Gastroesophageal sphincter (tissue), 4 donors: Measurements from ENCODE around the gene DMTF1. TPM values are rescaled to one million over a fixed set of nuclear protein-coding genes. Genes with fewer than 3 reads are reported as not detected.
"Not testable (repeated sequence)": the region's sequence is repeated elsewhere in the genome, so short reads cannot be mapped to it uniquely, and the experiment has no call there.

Experiments used
- ATAC-seq: fragments of 150-250 bp; one replicate; pipeline ENCODE4 v1.9.1; 2016; ENCODE audit warnings: mild to moderate bottlenecking, moderate library complexity
- H3K27ac ChIP-seq, 4 donors: fragments of 200-600 bp; sonication (generic) in 3 of 4; 1 replicate in 3 of 4; 2 replicates in 1 of 4; pipeline ENCODE4 v1.5.1; 2016 to 2019
- H3K27me3 ChIP-seq: fragments of 200-600 bp; sonication (generic); one replicate; pipeline ENCODE4 v1.5.1; 2019
- H3K36me3 ChIP-seq, 2 donors: fragments of 200-600 bp; sonication (generic); one replicate each; pipeline ENCODE4 v1.5.1; 2019; ENCODE audit warnings: control low read depth in 1 of 2
- H3K4me1 ChIP-seq, 3 donors: fragments of 200-600 bp; sonication (generic); 1 replicate in 2 of 3; 2 replicates in 1 of 3; pipeline ENCODE4 v1.5.1; 2016 to 2019; ENCODE audit warnings: control low read depth in 2 of 3
- H3K4me3 ChIP-seq, 2 donors: fragments of 200-600 bp; sonication (generic); one replicate each; pipeline ENCODE4 v1.5.1; 2019; ENCODE audit warnings: mild to moderate bottlenecking in 1 of 2, moderate library complexity in 1 of 2
- H3K9me3 ChIP-seq, 3 donors: fragments of 200-600 bp; sonication (generic); one replicate each; pipeline ENCODE4 v1.5.1; 2017 to 2019; ENCODE audit warnings: control low read depth in 2 of 3
- EP300 ChIP-seq: sonication (generic); formaldehyde crosslinking; IDR thresholded peaks from one replicate; pipeline ENCODE4 v1.6.1; 2017; ENCODE audit warnings: antibody characterized with exemption, mild to moderate bottlenecking
- POLR2A ChIP-seq, 2 donors: fragments of 450-650 bp; IDR thresholded peaks; one replicate each; pipeline ENCODE4 v1.6.1; 2017; ENCODE audit warnings: antibody characterized with exemption in 2 of 2, mild to moderate bottlenecking in 2 of 2, moderate library complexity in 1 of 2
- POLR2AphosphoS5 ChIP-seq: sonication (generic); formaldehyde crosslinking; IDR thresholded peaks from one replicate; pipeline ENCODE4 v1.6.1; 2017; ENCODE audit warnings: antibody characterized with exemption
- WGBS, 2 donors: methylation state at CpG; one replicate each; pipeline ENCODE4 v1.1.5; 2018; ENCODE audit warnings: low coverage in 1 of 2; 5-methylcytosine and 5-hydroxymethylcytosine counted together
- total RNA-seq, 4 donors: library from RNA; depleted of rRNA; stranded (reverse); fragments of >200 nt; gene quantifications; one replicate each; pipeline ENCODE4 v1.1.0, GENCODE V29; 2016
- TF ChIP-seq, protein P1 (sequence below), 4 experiments: fragments of 200-600 bp in 2 of 4; fragments of 450-650 bp in 2 of 4; sonication (generic) in 1 of 4; IDR thresholded peaks; one replicate each; pipeline ENCODE4 v1.5.1; 2017 to 2019; ENCODE audit warnings: antibody characterized with exemption in 4 of 4, mild to moderate bottlenecking in 2 of 4, moderate library complexity in 2 of 4

DMTF1 gene
- total RNA-seq, 4 donors from 2014 or later, result 27.0 to 142 (median 53.2) TPM

DNA sequence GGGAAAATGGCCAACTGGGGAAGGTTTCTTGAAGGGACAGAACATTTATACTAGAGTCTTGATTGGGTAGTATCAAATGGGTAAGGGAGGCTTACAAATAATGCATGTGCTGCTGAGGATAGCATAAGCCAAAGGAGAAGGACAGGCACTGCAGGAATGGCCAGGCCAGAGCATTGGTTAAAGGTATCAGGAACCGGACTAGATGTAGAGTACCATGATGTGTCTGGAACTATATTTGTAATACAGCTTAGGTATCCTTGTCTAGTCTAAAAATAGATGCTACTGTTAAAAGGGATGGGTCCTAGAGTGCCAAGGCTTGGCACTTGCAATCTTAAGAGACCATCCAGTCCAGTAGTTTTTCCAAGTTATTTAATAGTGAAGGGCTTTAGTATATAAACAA, 47.0 kb downstream of the DMTF1 start:
- no peaks in the 10 kb centered on the region for H3K27me3 ChIP-seq
- H3K4me3 ChIP-seq, result no peak overlapping the region
- H3K9me3 ChIP-seq, result peaks cover 0 to under 1% (median 0%) of the 10 kb centered on the region in 3 donors
- no peak for ATAC-seq
- H3K4me1 ChIP-seq, result peaks cover 0 to 18% (median 0%) of the 10 kb centered on the region in 3 donors
- H3K36me3 ChIP-seq, result peaks cover 0 to 40% of the 10 kb centered on the region in 2 donors
- 67 to 89% methylated on average over 1 of the region's 1 CpG for WGBS, 2 donors
- TF ChIP-seq EP300 (no peak), POLR2A (IDR thresholded peaks at IDR 0.05) (no peak), POLR2AphosphoS5 (no peak)
- TF ChIP-seq, protein P1, sequence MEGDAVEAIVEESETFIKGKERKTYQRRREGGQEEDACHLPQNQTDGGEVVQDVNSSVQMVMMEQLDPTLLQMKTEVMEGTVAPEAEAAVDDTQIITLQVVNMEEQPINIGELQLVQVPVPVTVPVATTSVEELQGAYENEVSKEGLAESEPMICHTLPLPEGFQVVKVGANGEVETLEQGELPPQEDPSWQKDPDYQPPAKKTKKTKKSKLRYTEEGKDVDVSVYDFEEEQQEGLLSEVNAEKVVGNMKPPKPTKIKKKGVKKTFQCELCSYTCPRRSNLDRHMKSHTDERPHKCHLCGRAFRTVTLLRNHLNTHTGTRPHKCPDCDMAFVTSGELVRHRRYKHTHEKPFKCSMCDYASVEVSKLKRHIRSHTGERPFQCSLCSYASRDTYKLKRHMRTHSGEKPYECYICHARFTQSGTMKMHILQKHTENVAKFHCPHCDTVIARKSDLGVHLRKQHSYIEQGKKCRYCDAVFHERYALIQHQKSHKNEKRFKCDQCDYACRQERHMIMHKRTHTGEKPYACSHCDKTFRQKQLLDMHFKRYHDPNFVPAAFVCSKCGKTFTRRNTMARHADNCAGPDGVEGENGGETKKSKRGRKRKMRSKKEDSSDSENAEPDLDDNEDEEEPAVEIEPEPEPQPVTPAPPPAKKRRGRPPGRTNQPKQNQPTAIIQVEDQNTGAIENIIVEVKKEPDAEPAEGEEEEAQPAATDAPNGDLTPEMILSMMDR (IDR thresholded peaks at IDR 0.05), result no peak
- H3K27ac ChIP-seq, result no peak overlapping the region

DNA sequence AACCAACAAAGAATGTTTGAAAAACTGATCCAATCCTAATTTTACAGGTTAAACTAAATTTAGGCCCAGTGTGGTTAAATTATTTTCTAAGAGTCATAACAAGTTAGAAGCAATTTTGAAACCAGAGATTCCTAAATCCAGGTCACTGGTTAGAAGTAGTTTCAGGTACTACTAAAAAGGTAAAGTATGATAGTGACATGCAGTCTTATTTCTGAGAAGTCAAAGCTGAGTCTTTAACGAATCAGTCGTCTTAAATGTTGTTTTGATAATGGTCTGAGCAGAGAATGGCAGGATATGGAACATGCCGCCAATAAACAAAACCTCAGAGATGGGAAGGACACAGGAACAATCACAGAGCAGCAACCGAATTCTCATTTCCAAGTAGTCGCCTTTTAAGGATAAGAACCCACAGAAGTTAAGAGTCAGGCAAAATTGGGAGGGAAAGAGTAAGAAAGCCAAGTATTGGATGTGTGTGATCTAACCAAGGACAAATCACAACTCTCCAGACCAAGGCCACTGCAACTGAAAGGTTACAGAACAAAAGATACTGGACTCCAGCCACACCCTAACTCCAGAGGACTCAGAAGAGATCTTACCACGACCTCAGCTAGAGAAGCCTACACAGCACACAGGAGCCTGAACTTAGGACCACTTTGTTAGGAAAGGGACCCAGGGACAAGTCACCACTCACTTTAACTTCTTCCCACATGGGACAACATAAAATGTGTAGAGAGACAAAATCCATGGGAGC, 47.6 kb downstream of the DMTF1 start:
- Histone ChIP-seq H3K36me3 (peaks cover 0 to 34% of the 10 kb centered on the region in 2 donors), H3K9me3 (peaks cover 0 to 7% (median 0%) of the 10 kb centered on the region in 3 donors), H3K27me3 (no peaks in the 10 kb centered on the region), H3K27ac (peak overlapping the region in 2 of 4 donors; percentile 3 to 15), H3K4me1 (peaks cover 0 to 18% (median 0%) of the 10 kb centered on the region in 3 donors), H3K4me3 (no peak overlapping the region)
- TF ChIP-seq EP300 (no peak), POLR2AphosphoS5 (no peak), POLR2A (IDR thresholded peaks at IDR 0.05) (no peak)
- TF ChIP-seq, protein P1 (IDR thresholded peaks at IDR 0.05), result no peak
- no peak for ATAC-seq
- 78 to 88% methylated on average over 5 to 6 of the region's 6 CpGs for WGBS, 2 donors

DNA sequence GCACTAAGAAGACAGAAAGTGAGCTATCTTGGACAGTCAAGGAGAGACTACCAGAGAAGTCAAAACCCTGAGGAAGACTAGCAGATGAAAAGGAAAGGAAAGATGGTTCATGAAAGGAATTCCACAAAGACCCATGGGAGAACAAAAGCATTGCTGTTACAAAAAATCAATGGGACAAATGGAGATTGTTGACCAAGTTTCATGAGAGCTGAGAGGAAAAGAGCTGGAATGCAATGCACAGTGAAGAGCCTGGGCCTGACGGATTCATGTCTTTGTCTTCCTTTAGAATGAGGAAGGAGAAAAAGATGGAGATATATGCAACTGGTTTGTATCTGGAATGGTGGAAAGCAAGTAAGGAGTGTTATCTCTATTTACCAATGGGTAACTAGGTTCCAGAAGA, 50.0 kb downstream of the DMTF1 start:
- WGBS, 2 donors, result 78 to 83% methylated on average over 1 of the region's 1 CpG
- H3K36me3 ChIP-seq, result peaks cover 0 to 11% of the 10 kb centered on the region in 2 donors
- no peak overlapping the region for H3K27ac ChIP-seq
- H3K4me3 ChIP-seq, result no peak overlapping the region
- H3K4me1 ChIP-seq, result peaks cover 0 to 18% (median 0%) of the 10 kb centered on the region in 3 donors
- peaks cover 0 to 23% (median 0%) of the 10 kb centered on the region in 3 donors for H3K9me3 ChIP-seq
- H3K27me3 ChIP-seq, result no peaks in the 10 kb centered on the region
- TF ChIP-seq, protein P1 (IDR thresholded peaks at IDR 0.05), result no peak
- TF ChIP-seq EP300 (no peak), POLR2AphosphoS5 (no peak), POLR2A (IDR thresholded peaks at IDR 0.05) (no peak)
- no peak for ATAC-seq

DNA sequence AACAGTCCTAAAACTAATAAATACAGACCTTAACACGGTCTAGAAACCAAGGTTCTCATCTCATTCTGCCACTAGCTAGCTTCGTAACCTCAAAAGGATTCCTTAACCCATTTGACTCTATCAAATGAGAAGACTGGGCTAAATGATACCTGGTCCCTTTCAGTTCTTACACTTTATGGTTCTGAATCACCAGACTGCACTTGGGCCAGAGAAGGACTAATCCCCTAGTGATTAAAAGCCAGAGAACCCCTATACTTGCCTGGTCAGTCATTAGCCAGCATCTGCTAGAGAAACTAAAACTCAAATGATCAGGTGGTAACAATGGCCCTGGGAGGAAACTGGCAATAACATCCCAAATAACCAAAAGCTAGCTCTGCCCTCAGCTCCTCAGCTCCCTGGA, 50.5 kb downstream of the DMTF1 start:
- no peak overlapping the region for H3K4me3 ChIP-seq
- WGBS, 2 donors, result 96 to 100% methylated on average over 2 of the region's 2 CpGs
- no peak overlapping the region for H3K27ac ChIP-seq
- ATAC-seq, result no peak
- peaks cover 0 to 23% (median 0%) of the 10 kb centered on the region in 3 donors for H3K9me3 ChIP-seq
- peaks cover 0 to 6% of the 10 kb centered on the region in 2 donors for H3K36me3 ChIP-seq
- H3K4me1 ChIP-seq, result peaks cover 0 to 18% (median 0%) of the 10 kb centered on the region in 3 donors
- no peaks in the 10 kb centered on the region for H3K27me3 ChIP-seq
- TF ChIP-seq POLR2AphosphoS5, result no peak
- TF ChIP-seq, protein P1 (IDR thresholded peaks at IDR 0.05), result no peak
- TF ChIP-seq EP300, result no peak
- TF ChIP-seq POLR2A (IDR thresholded peaks at IDR 0.05), result no peak

DNA sequence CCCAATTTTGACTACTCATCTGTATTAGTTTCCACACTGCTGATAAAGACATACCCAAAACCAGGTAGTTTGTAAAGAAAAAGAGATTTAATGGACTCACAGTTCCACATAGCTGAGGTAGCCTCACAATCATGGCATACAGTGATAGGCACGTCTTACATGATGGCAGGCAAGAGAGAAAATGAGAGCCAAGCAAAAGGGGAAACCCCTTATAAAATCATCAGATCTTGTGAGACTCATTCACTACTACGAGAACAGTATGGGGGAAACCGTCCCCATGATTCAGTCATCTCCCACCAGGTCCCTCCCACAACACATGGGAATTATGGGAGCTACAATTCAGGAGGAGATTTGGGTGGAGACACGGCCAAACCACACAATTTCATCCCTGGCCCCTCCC, 51.7 kb downstream of the DMTF1 start:
- ATAC-seq, H3K4me1 ChIP-seq, H3K27ac ChIP-seq, H3K36me3 ChIP-seq, H3K4me3 ChIP-seq, H3K27me3 ChIP-seq: not testable (repeated sequence)
- WGBS, 2 donors, result 83 to 87% methylated on average over 1 to 4 of the region's 4 CpGs
- H3K9me3 ChIP-seq, result peaks cover 0 to 23% (median 0%) of the 10 kb centered on the region in 3 donors
